ENCODE results near the gene MEIS3.
"Not testable (repeated sequence)": the region's sequence is repeated elsewhere in the genome, so short reads cannot be mapped to it uniquely, and the experiment has no call there.

The MEIS3 gene

GRCh38 chr19:47384533-47384932 is 34.8 kb downstream of the MEIS3 start:
- not testable (repeated sequence) for DNase-seq (ENCODE audit: low spot score)

- DNase-seq (ENCODE audit: low spot score) = not testable (repeated sequence)
These were observed 35.4 kb downstream of the MEIS3 start for GRCh38 chr19:47383890-47384289.

- DNase-seq (ENCODE audit: low spot score) = no peak
These were observed 37.6 kb downstream of the MEIS3 start for GRCh38 chr19:47381653-47382279.

- DNase-seq (ENCODE audit: low spot score) = no peak
These were observed 38.2 kb downstream of the MEIS3 start for GRCh38 chr19:47381121-47381520.

- no peak for DNase-seq (ENCODE audit: low spot score)
These were observed 38.8 kb downstream of the MEIS3 start for GRCh38 chr19:47380559-47380958.

GRCh38 chr19:47379381-47379938 is 39.9 kb downstream of the MEIS3 start:
- DNase-seq (ENCODE audit: low spot score) = no peak

- DNase-seq (ENCODE audit: low spot score) = no peak
These were observed 41.1 kb downstream of the MEIS3 start for GRCh38 chr19:47378246-47378645.

GRCh38 chr19:47377801-47378200 is 41.5 kb downstream of the MEIS3 start:
- DNase-seq (ENCODE audit: low spot score) = no peak

GRCh38 chr19:47377208-47377701 is 42.1 kb downstream of the MEIS3 start:
- DNase-seq (ENCODE audit: low spot score) = no peak

GRCh38 chr19:47376589-47377144 is 42.7 kb downstream of the MEIS3 start:
- DNase-seq (ENCODE audit: low spot score) = no peak

- DNase-seq (ENCODE audit: low spot score) = no peak
These were observed 43.4 kb downstream of the MEIS3 start for GRCh38 chr19:47375694-47376588.

- DNase-seq (ENCODE audit: low spot score) = no peak
These were observed 44.2 kb downstream of the MEIS3 start for GRCh38 chr19:47374876-47375693.

GRCh38 chr19:47373246-47374240 is 45.8 kb downstream of the MEIS3 start:
- DNase-seq (ENCODE audit: low spot score) = no peak

- DNase-seq (ENCODE audit: low spot score) = no peak
These were observed 46.7 kb downstream of the MEIS3 start for GRCh38 chr19:47372603-47373002.

- no peak for DNase-seq (ENCODE audit: low spot score)
These were observed 48.1 kb downstream of the MEIS3 start for GRCh38 chr19:47371261-47371660.

GRCh38 chr19:47370045-47370611 is 49.2 kb downstream of the MEIS3 start:
- no peak for DNase-seq (ENCODE audit: low spot score)

- not testable (repeated sequence) for DNase-seq (ENCODE audit: low spot score)
These were observed 53.9 kb downstream of the MEIS3 start for GRCh38 chr19:47365455-47365854.

GRCh38 chr19:47363758-47364531 is 55.4 kb downstream of the MEIS3 start:
- DNase-seq (ENCODE audit: low spot score) = no peak

- no peak for DNase-seq (ENCODE audit: low spot score)
These were observed 57.0 kb downstream of the MEIS3 start for GRCh38 chr19:47362321-47362720.

Data from HuH-7 (cell line).